ENCODE measurements around the gene TMEM80.

Gene TMEM80

DNA sequence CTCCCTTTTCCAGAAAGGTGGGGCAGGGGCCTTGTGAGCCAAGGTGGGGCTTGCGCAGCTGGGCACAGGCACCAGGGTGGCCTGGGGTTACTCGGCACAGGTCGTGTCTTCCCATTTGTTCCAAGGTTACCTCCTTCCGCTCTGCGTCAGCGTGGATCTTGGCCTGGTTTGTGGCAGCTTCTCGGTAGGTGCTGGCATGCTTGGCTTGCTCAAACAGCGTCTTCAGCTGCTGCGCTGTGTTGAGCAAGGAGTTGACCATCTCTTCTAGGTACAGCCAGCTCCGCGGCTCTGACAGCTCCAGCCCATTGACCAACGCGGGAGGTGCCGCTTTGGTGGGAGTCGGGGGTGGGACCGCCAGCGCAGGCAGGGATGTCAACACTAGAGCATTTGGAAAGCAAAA, 21.2 kb upstream of the TMEM80 start:
- Histone ChIP-seq H2AFZ (ENCODE audit: low read depth, low read length) (no peak overlapping the region), H3K27ac (ENCODE audit: low read length) (no peak overlapping the region), H3K9me3 (ENCODE audit: insufficient read depth, low read length) (no peaks in the 10 kb centered on the region), H3K4me1 (ENCODE audit: low read length) (no peaks in the 10 kb centered on the region), H3K27me3 (ENCODE audit: low read depth, low read length) (no peaks in the 10 kb centered on the region), H3K36me3 (replicated peaks; ENCODE audit: low read depth, low read length) (peaks cover 28% of the 10 kb centered on the region), H3K79me2 (ENCODE audit: low read length) (no peaks in the 10 kb centered on the region), H3K4me3 (ENCODE audit: low read length) (no peak overlapping the region), H4K20me1 (ENCODE audit: insufficient read depth, low read length) (no peaks in the 10 kb centered on the region), H3K4me2 (ENCODE audit: low read length) (no peak overlapping the region), H3K9ac (ENCODE audit: low read length) (no peak overlapping the region)
- TF ChIP-seq EZH2phosphoT487 (IDR thresholded peaks at IDR 0.05; ENCODE audit: low read depth): no peak
- TF ChIP-seq, protein P1, sequence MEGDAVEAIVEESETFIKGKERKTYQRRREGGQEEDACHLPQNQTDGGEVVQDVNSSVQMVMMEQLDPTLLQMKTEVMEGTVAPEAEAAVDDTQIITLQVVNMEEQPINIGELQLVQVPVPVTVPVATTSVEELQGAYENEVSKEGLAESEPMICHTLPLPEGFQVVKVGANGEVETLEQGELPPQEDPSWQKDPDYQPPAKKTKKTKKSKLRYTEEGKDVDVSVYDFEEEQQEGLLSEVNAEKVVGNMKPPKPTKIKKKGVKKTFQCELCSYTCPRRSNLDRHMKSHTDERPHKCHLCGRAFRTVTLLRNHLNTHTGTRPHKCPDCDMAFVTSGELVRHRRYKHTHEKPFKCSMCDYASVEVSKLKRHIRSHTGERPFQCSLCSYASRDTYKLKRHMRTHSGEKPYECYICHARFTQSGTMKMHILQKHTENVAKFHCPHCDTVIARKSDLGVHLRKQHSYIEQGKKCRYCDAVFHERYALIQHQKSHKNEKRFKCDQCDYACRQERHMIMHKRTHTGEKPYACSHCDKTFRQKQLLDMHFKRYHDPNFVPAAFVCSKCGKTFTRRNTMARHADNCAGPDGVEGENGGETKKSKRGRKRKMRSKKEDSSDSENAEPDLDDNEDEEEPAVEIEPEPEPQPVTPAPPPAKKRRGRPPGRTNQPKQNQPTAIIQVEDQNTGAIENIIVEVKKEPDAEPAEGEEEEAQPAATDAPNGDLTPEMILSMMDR (IDR thresholded peaks at IDR 0.05; ENCODE audit: low read depth, low read length): no peak

DNA sequence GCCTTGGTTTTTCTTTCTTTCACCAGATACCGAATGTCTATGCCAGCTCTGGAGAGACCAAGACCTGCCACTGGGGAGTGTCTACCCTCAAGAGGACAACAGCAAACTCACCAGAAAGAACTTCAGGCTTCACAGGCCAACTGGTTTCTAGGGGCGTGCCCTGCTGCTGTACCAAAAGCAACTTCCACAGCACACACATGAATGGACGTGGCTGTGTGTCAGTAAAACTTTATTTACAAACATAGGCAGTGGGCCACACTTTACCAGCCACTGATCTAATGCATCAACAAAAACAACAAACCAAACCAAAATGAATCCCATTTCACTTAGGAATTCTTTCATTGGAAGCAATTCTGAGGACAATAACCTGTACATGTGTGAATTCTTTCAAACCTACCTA, 17.3 kb upstream of the TMEM80 start:
- Histone ChIP-seq H4K20me1 (ENCODE audit: insufficient read depth, low read length) (no peaks in the 10 kb centered on the region), H3K4me3 (ENCODE audit: low read length) (no peak overlapping the region), H3K4me2 (ENCODE audit: low read length) (no peak overlapping the region), H3K27me3 (ENCODE audit: low read depth, low read length) (no peaks in the 10 kb centered on the region), H3K36me3 (replicated peaks; ENCODE audit: low read depth, low read length) (peaks cover 44% of the 10 kb centered on the region), H3K9ac (ENCODE audit: low read length) (no peak overlapping the region), H3K4me1 (ENCODE audit: low read length) (no peaks in the 10 kb centered on the region), H3K79me2 (ENCODE audit: low read length) (no peaks in the 10 kb centered on the region), H3K27ac (ENCODE audit: low read length) (no peak overlapping the region), H2AFZ (ENCODE audit: low read depth, low read length) (no peak overlapping the region), H3K9me3 (ENCODE audit: insufficient read depth, low read length) (no peaks in the 10 kb centered on the region)
- TF ChIP-seq, protein P1 (IDR thresholded peaks at IDR 0.05; ENCODE audit: low read depth, low read length): no peak
- TF ChIP-seq EZH2phosphoT487 (IDR thresholded peaks at IDR 0.05; ENCODE audit: low read depth): no peak

DNA sequence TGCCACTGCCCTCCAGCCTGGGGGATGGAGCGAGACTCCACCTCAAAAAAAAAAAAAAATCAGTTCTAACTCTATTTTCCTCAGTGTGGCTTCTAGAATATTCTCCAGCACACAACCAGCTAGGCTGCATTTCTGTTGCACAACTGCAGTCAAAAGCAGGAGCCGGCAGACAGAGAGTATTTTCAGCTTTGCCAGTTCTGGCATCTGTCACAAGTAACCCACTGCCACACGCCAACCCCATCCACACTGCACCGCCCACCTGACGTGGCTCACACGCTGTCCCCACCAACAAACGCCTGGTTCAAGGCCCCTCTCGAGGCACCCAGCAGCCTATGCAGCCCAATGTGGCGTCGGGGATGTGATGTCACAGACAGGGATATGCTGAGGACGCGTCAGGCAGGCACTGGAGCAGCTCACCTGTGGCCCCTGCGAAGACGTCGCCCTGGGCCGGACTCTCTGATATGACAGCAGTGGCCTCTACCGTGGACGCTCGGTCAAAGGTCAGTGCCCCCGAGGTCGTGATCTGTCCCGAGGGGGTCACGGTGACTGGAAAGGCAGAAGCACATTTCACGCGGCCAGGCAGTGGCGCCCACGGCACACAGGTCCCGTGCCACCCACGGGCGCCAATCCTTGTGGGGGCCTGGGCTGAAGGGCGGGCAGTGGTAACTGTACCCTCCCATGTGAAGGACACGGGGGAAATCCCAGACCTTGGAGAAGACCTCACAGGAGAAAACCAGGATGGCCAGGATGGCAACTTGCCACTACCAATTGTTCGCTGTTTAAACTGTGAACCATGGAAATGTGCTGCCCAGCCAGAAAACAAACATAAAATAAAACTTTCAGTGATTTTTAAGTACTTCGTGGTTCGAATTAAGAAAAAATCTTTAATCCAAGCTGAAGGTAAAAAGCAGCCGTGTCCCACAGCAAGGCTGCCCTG, 16.1 kb upstream of the TMEM80 start:
- Histone ChIP-seq H3K27me3 (ENCODE audit: low read depth, low read length) (no peaks in the 10 kb centered on the region), H4K20me1 (ENCODE audit: insufficient read depth, low read length) (no peaks in the 10 kb centered on the region), H2AFZ (ENCODE audit: low read depth, low read length) (no peak overlapping the region), H3K4me2 (ENCODE audit: low read length) (no peak overlapping the region), H3K9ac (ENCODE audit: low read length) (no peak overlapping the region), H3K79me2 (ENCODE audit: low read length) (no peaks in the 10 kb centered on the region), H3K4me1 (ENCODE audit: low read length) (no peaks in the 10 kb centered on the region), H3K27ac (ENCODE audit: low read length) (no peak overlapping the region), H3K9me3 (ENCODE audit: insufficient read depth, low read length) (no peaks in the 10 kb centered on the region), H3K36me3 (replicated peaks; ENCODE audit: low read depth, low read length) (peaks cover 39% of the 10 kb centered on the region), H3K4me3 (ENCODE audit: low read length) (no peak overlapping the region)
- no peak for TF ChIP-seq EZH2phosphoT487 (IDR thresholded peaks at IDR 0.05; ENCODE audit: low read depth)
- TF ChIP-seq, protein P1 (IDR thresholded peaks at IDR 0.05; ENCODE audit: low read depth, low read length): no peak

DNA sequence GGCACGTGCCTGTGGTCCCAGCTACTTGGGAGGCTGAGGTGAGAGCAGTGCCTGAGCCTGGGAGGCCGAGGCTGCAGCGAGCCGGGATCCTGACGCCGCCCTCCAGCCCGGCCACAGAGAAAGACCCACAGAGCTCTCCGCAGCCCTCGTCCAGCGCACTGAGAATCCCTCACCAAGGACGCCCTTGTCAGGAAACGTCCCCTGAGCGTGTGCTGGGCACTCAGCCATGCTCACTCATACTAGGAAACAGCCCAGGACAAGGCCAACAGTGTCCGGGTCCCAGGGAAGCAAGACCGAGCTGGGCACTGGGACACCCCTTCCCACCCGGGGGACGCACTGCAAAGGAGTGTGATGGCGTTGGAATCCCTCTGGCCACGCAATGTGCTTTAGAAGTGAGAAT, 15.1 kb upstream of the TMEM80 start:
- H3K36me3 ChIP-seq (replicated peaks; ENCODE audit: low read depth, low read length): peaks cover 39% of the 10 kb centered on the region
- TF ChIP-seq, protein P1 (IDR thresholded peaks at IDR 0.05; ENCODE audit: low read depth, low read length): no peak
- TF ChIP-seq EZH2phosphoT487 (IDR thresholded peaks at IDR 0.05; ENCODE audit: low read depth): no peak
- H3K27ac ChIP-seq (ENCODE audit: low read length): no peak overlapping the region
- H3K9me3 ChIP-seq (ENCODE audit: insufficient read depth, low read length): no peaks in the 10 kb centered on the region
- no peak overlapping the region for H3K4me2 ChIP-seq (ENCODE audit: low read length)
- H3K4me1 ChIP-seq (ENCODE audit: low read length): no peaks in the 10 kb centered on the region
- no peak overlapping the region for H3K9ac ChIP-seq (ENCODE audit: low read length)
- no peak overlapping the region for H3K4me3 ChIP-seq (ENCODE audit: low read length)
- no peaks in the 10 kb centered on the region for H3K79me2 ChIP-seq (ENCODE audit: low read length)
- no peaks in the 10 kb centered on the region for H4K20me1 ChIP-seq (ENCODE audit: insufficient read depth, low read length)
- no peak overlapping the region for H2AFZ ChIP-seq (ENCODE audit: low read depth, low read length)
- H3K27me3 ChIP-seq (ENCODE audit: low read depth, low read length): no peaks in the 10 kb centered on the region
